ENCODE data around the gene EFNB3.

The EFNB3 gene

GRCh38 chr17:7720125-7720524 is 15.1 kb downstream of the EFNB3 start:
- DNase-seq (ENCODE audit: low read depth in 2 of 2) = no peak
- TF ChIP-seq CTCF (IDR thresholded peaks at IDR 0.05; ENCODE audit: low read depth, low read length) = no peak
- no peak overlapping the region for H3K4me3 ChIP-seq (replicated peaks in 1 of 2; ENCODE audit: low read depth in 2 of 2, low read length in 2 of 2)

GRCh38 chr17:7721612-7722011 is 16.6 kb downstream of the EFNB3 start:
- DNase-seq (ENCODE audit: low read depth in 2 of 2) = no peak
- TF ChIP-seq CTCF (IDR thresholded peaks at IDR 0.05; ENCODE audit: low read depth, low read length) = no peak
- no peak overlapping the region for H3K4me3 ChIP-seq (replicated peaks in 1 of 2; ENCODE audit: low read depth in 2 of 2, low read length in 2 of 2)

- TF ChIP-seq CTCF (IDR thresholded peaks at IDR 0.05; ENCODE audit: low read depth, low read length) = no peak
- DNase-seq (ENCODE audit: low read depth in 2 of 2) = no peak
- H3K4me3 ChIP-seq (replicated peaks in 1 of 2; ENCODE audit: low read depth in 2 of 2, low read length in 2 of 2) = no peak overlapping the region
These were observed 22.9 kb downstream of the EFNB3 start for GRCh38 chr17:7727886-7728285.

- no peak for DNase-seq (ENCODE audit: low read depth in 2 of 2)
- H3K4me3 ChIP-seq (replicated peaks in 1 of 2; ENCODE audit: low read depth in 2 of 2, low read length in 2 of 2) = no peak overlapping the region
- TF ChIP-seq CTCF (IDR thresholded peaks at IDR 0.05; ENCODE audit: low read depth, low read length) = no peak
These were observed 24.8 kb downstream of the EFNB3 start for GRCh38 chr17:7729816-7730215.

GRCh38 chr17:7732981-7733539 is 28.1 kb downstream of the EFNB3 start:
- no peak overlapping the region for H3K4me3 ChIP-seq (replicated peaks in 1 of 2; ENCODE audit: low read depth in 2 of 2, low read length in 2 of 2)
- no peak for TF ChIP-seq CTCF (IDR thresholded peaks at IDR 0.05; ENCODE audit: low read depth, low read length)
- DNase-seq (ENCODE audit: low read depth in 2 of 2) = no peak

- DNase-seq (ENCODE audit: low read depth in 2 of 2) = no peak
- TF ChIP-seq CTCF (IDR thresholded peaks at IDR 0.05; ENCODE audit: low read depth, low read length) = no peak
- no peak overlapping the region for H3K4me3 ChIP-seq (replicated peaks in 1 of 2; ENCODE audit: low read depth in 2 of 2, low read length in 2 of 2)
These were observed 32.6 kb downstream of the EFNB3 start for GRCh38 chr17:7737601-7738000.

- no peak overlapping the region for H3K4me3 ChIP-seq (replicated peaks in 1 of 2; ENCODE audit: low read depth in 2 of 2, low read length in 2 of 2)
- DNase-seq (ENCODE audit: low read depth in 2 of 2) = no peak
- no peak for TF ChIP-seq CTCF (IDR thresholded peaks at IDR 0.05; ENCODE audit: low read depth, low read length)
These were observed 34.7 kb downstream of the EFNB3 start for GRCh38 chr17:7739746-7740145.

Measured in cardiac fibroblast (primary cell).